HCT116 (cell line): ENCODE results near the gene P4HB. TPM values are rescaled to one million over a fixed set of nuclear protein-coding genes. Genes with fewer than 3 reads are reported as not detected.

Source experiments
- ATAC-seq: fragments of 200-7000 bp; cut with Tn5 transposase; 2 replicates; pipeline ENCODE4 v1.9.1; 2020; ENCODE audit warnings: mild to moderate bottlenecking, moderate library complexity
- BruUV-seq: library from RNA; stranded (reverse); fragments of 400-500 nt; replicated peaks from 2 replicates; lab custom pipeline; 2021; lab: Mats Ljungman, UMichigan
- CTCF ChIA-PET: fragments of 300-600 bp; sonication (Branson Sonifier 250); formaldehyde crosslinking; loops from one replicate; lab custom pipeline; 2021; ENCODE audit warnings: antibody characterized with exemption; lab: Charles Lee
- POLR2A ChIA-PET: fragments of 300-600, 350-600 bp; sonication (Branson Sonifier 250); formaldehyde crosslinking; loops from one replicate; lab custom pipeline; 2021; ENCODE audit warnings: antibody characterized with exemption; lab: Charles Lee
- RAD21 ChIA-PET, 2 experiments: fragments of 300-600 bp; sonication (Branson Sonifier 250); formaldehyde crosslinking; loops; one replicate each; lab custom pipeline; 2023; ENCODE audit warnings: low total read pairs in 2 of 2; ENCODE audit not compliant: uncharacterized antibody in 2 of 2, unreplicated experiment in 2 of 2, low non-redundant PET in 1 of 2; lab: Charles Lee
- DNase-seq: peaks from one replicate; pipeline ENCODE4 v3.0.0-alpha.2; 2010; ENCODE audit warnings: low read depth, low spot score
- H2AFZ ChIP-seq: fragments of 200-600 bp; shearing (Covaris generic), sonication (generic); 2 replicates; pipeline ENCODE4 v1.6.1; 2017; ENCODE audit warnings: low read depth, mixed run types, mixed read lengths, antibody characterized with exemption, low read length; ENCODE audit not compliant: poor library complexity, severe bottlenecking
- H3K27ac ChIP-seq: 2 replicates; pipeline ENCODE4 v1.5.1; 2012; ENCODE audit warnings: low read depth, low read length
- H3K27me3 ChIP-seq: fragments of 200-600 bp; sonication (generic); 2 replicates; pipeline ENCODE4 v1.6.1; 2016; ENCODE audit warnings: mixed run types, low read length, mixed read lengths; ENCODE audit not compliant: insufficient read depth
- H3K36me3 ChIP-seq, 2 experiments: fragments of 200-500 bp in 1 of 2; fragments of 200-600 bp in 1 of 2; sonication (Bioruptor generic) in 1 of 2; sonication (generic) in 1 of 2; 2 replicates each; pipeline versions ENCODE4 v1.5.1 to v1.6.1; 2014 to 2016; ENCODE audit warnings: low read length in 2 of 2, inconsistent platforms in 1 of 2, mixed read lengths in 1 of 2, mixed run types in 1 of 2; ENCODE audit not compliant: insufficient read depth in 2 of 2, control insufficient read depth in 1 of 2
- H3K4me1 ChIP-seq, 2 experiments: fragments of 200-600 bp in 1 of 2; sonication (generic) in 1 of 2; 2 replicates each; pipeline versions ENCODE4 v1.5.1 to v1.6.1; 2012 to 2017; ENCODE audit warnings: low read length in 2 of 2, inconsistent platforms in 1 of 2, mild to moderate bottlenecking in 1 of 2, mixed read lengths in 1 of 2, mixed run types in 1 of 2, moderate library complexity in 1 of 2; ENCODE audit not compliant: insufficient read depth in 2 of 2, control insufficient read depth in 1 of 2
- H3K4me2 ChIP-seq: fragments of 200-600 bp; sonication (generic); 2 replicates; pipeline ENCODE4 v1.6.1; 2017; ENCODE audit warnings: mixed run types, low read length, mixed read lengths
- H3K4me3 ChIP-seq, 2 experiments: fragments of 200-600 bp in 1 of 2; sonication (generic) in 1 of 2; replicated peaks in 1 of 2; 2 replicates each; pipeline ENCODE4 v1.5.1; 2011 to 2016; ENCODE audit warnings: low read length in 2 of 2, control low read depth in 1 of 2, low read depth in 1 of 2, mild to moderate bottlenecking in 1 of 2, mixed read lengths in 1 of 2, mixed run types in 1 of 2
- H3K79me2 ChIP-seq: fragments of 200-600 bp; sonication (generic); 2 replicates; pipeline ENCODE4 v1.6.1; 2017; ENCODE audit warnings: mild to moderate bottlenecking, mixed run types, low read length, moderate library complexity, mixed read lengths; ENCODE audit not compliant: insufficient read depth
- H3K9ac ChIP-seq: fragments of 200-600 bp; sonication (generic); 2 replicates; pipeline ENCODE4 v1.6.1; 2016; ENCODE audit warnings: low read length, mixed read lengths
- H3K9me2 ChIP-seq: fragments of 200-600 bp; sonication (generic), shearing (Covaris generic); 2 replicates; pipeline ENCODE4 v1.6.1; 2017; ENCODE audit warnings: mixed run types, mild to moderate bottlenecking, moderate library complexity; ENCODE audit not compliant: insufficient read depth
- H3K9me3 ChIP-seq, 2 experiments: fragments of 200-500 bp in 1 of 2; fragments of 200-600 bp in 1 of 2; sonication (Bioruptor generic) in 1 of 2; sonication (generic) in 1 of 2; 2 replicates each; pipeline ENCODE4 v1.6.1; 2014 to 2017; ENCODE audit warnings: low read length in 2 of 2, mixed read lengths in 2 of 2, inconsistent platforms in 1 of 2, low read depth in 1 of 2, mild to moderate bottlenecking in 1 of 2, mixed run types in 1 of 2, moderate library complexity in 1 of 2; ENCODE audit not compliant: control insufficient read depth in 1 of 2, insufficient read depth in 1 of 2
- H4K20me1 ChIP-seq: fragments of 200-600 bp; sonication (generic), shearing (Covaris generic); 2 replicates; pipeline ENCODE4 v1.6.1; 2017; ENCODE audit warnings: mixed run types, mild to moderate bottlenecking, moderate library complexity; ENCODE audit not compliant: insufficient read depth
- EZH2phosphoT487 ChIP-seq: fragments of 200-600 bp; IDR thresholded peaks from 2 replicates; pipeline ENCODE4 v1.6.1; 2018; ENCODE audit warnings: antibody characterized with exemption, borderline replicate concordance
- POLR2AphosphoS5 ChIP-seq: IDR thresholded peaks from 2 replicates; pipeline ENCODE4 v1.6.1; 2011; ENCODE audit warnings: mild to moderate bottlenecking, low read depth, low read length, moderate library complexity
- intact Hi-C: fragments of 100-400 bp; cut with micrococcal nuclease; formaldehyde crosslinking; loops from 2 replicates; pipeline ENCODE4 v1.10.0; 2022
- total RNA-seq: library from RNA; stranded (reverse); gene quantifications from one replicate; pipeline ENCODE4 v1.2.1, GENCODE V29; 2021; ENCODE audit not compliant: unreplicated experiment
- TF ChIP-seq, protein P1 (sequence below): IDR thresholded peaks from 2 replicates; pipeline ENCODE4 v1.6.1; 2012; ENCODE audit warnings: low read depth

Gene P4HB
- total RNA-seq, 1 experiment from 2014 or later: 1,043 TPM

GRCh38 chr17:81902653-81903414, 42.5 kb upstream of the P4HB start:
- ChIA-PET POLR2A (no interaction called here), CTCF (no interaction called here), RAD21 (no interaction called here)
- Histone ChIP-seq H3K9ac (peak overlapping the region; percentile 16; the same call in 1 of the 2 replicates), H3K9me2 (no peaks in the 10 kb centered on the region), H3K36me3 (peaks cover 0 to 21% of the 10 kb centered on the region in 2 experiments; a peak in 1 of 4 replicates), H3K4me1 (peaks cover 17 to 37% of the 10 kb centered on the region in 2 experiments), H2AFZ (no peak overlapping the region), H3K79me2 (no peaks in the 10 kb centered on the region; the same call in 1 of the 2 replicates), H4K20me1 (no peaks in the 10 kb centered on the region), H3K9me3 (no peaks in the 10 kb centered on the region), H3K4me2 (peak overlapping the region; percentile 50), H3K27ac (peak overlapping the region; percentile 10; the same call in 1 of the 2 replicates), H3K4me3 (no peak overlapping the region), H3K27me3 (no peaks in the 10 kb centered on the region)
- BruUV-seq: no TSS peak
- TF ChIP-seq, protein P1, sequence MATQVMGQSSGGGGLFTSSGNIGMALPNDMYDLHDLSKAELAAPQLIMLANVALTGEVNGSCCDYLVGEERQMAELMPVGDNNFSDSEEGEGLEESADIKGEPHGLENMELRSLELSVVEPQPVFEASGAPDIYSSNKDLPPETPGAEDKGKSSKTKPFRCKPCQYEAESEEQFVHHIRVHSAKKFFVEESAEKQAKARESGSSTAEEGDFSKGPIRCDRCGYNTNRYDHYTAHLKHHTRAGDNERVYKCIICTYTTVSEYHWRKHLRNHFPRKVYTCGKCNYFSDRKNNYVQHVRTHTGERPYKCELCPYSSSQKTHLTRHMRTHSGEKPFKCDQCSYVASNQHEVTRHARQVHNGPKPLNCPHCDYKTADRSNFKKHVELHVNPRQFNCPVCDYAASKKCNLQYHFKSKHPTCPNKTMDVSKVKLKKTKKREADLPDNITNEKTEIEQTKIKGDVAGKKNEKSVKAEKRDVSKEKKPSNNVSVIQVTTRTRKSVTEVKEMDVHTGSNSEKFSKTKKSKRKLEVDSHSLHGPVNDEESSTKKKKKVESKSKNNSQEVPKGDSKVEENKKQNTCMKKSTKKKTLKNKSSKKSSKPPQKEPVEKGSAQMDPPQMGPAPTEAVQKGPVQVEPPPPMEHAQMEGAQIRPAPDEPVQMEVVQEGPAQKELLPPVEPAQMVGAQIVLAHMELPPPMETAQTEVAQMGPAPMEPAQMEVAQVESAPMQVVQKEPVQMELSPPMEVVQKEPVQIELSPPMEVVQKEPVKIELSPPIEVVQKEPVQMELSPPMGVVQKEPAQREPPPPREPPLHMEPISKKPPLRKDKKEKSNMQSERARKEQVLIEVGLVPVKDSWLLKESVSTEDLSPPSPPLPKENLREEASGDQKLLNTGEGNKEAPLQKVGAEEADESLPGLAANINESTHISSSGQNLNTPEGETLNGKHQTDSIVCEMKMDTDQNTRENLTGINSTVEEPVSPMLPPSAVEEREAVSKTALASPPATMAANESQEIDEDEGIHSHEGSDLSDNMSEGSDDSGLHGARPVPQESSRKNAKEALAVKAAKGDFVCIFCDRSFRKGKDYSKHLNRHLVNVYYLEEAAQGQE: no peak
- DNase-seq: no peak
- intact Hi-C loops: no loop called here
- no peak for ATAC-seq

- Histone ChIP-seq H4K20me1 (no peaks in the 10 kb centered on the region), H3K27ac (peak within 1 kb of the TSS; percentile 10; the same call in 1 of the 2 replicates), H2AFZ (no peak within 1 kb of the TSS), H3K79me2 (no peaks in the 10 kb centered on the region; the same call in 1 of the 2 replicates)
- BruUV-seq: no TSS peak
- ChIA-PET POLR2A (no interaction called here), CTCF (no interaction called here), RAD21 (no interaction called here)
- TF ChIP-seq POLR2AphosphoS5 (peak; percentile 26; the same call in 1 of the 2 replicates), EZH2phosphoT487 (no peak)
- TF ChIP-seq, all 23 proteins: peak for 1
- ATAC-seq: peak; percentile 25
- no peaks in the 10 kb centered on the region for H3K27me3 ChIP-seq
- no peak for DNase-seq
- intact Hi-C loops: no loop called here
- no peaks in the 10 kb centered on the region for H3K9me2 ChIP-seq
- H3K36me3 ChIP-seq: peaks cover 0 to 18% of the 10 kb centered on the region in 2 experiments; a peak in 1 of 4 replicates
- H3K4me3 ChIP-seq: peak within 1 kb of the TSS in 1 of 2 experiments; percentile 21; a peak in 1 of 4 replicates
- no peaks in the 10 kb centered on the region for H3K9me3 ChIP-seq
- H3K4me1 ChIP-seq: peaks cover 24 to 44% of the 10 kb centered on the region in 2 experiments
- H3K4me2 ChIP-seq: peak within 1 kb of the TSS; percentile 50
- H3K9ac ChIP-seq: peak within 1 kb of the TSS; percentile 16; the same call in 1 of the 2 replicates
Observed at GRCh38 chr17:81902023-81902652, 41.8 kb upstream of the P4HB start, which contains the start of gene NPB. TSS of gene NPB (plus strand) at chr17:81902238. CDS start at chr17:81902278, 40 bp downstream.
